ENCODE measurements around the gene KCNJ12. TPM values are rescaled to one million over a fixed set of nuclear protein-coding genes. Genes with fewer than 3 reads are reported as not detected.
"Not testable (repeated sequence)": the region's sequence is repeated elsewhere in the genome, so short reads cannot be mapped to it uniquely, and the experiment has no call there.

KCNJ12 gene
- 1 to 10 TPM in 1 of 2 donors, under 1 TPM in 1; 0.84 to 2.5 TPM for total RNA-seq
- long read RNA-seq, partial matches to known transcripts = 0 of 3 reads
- long read RNA-seq, other reads (novel, unspliced or antisense) = 3 of 3 reads

- ATAC-seq (peak; percentile 3), DNase-seq (peak in 1 of 2 donors; percentile 23)
- intact Hi-C loops (cut with DNase I, micrococcal nuclease) = no loop called here
Observed at GRCh38 chr17:21376081-21376758, at the start of gene KCNJ12. KCNJ12 (plus strand) TSS chr17:21376357; CDS start chr17:21415343, 38,986 bp downstream.

GRCh38 chr17:21327921-21328320 is 48.2 kb upstream of the KCNJ12 start:
- intact Hi-C loops (cut with DNase I, micrococcal nuclease); DNase-seq; ATAC-seq: not testable (repeated sequence)

GRCh38 chr17:21328778-21329177 is 47.4 kb upstream of the KCNJ12 start:
- ATAC-seq; intact Hi-C loops (cut with DNase I, micrococcal nuclease); DNase-seq: not testable (repeated sequence)

GRCh38 chr17:21330436-21331160 is 45.6 kb upstream of the KCNJ12 start:
- ATAC-seq = no peak
- intact Hi-C loops (cut with DNase I, micrococcal nuclease) = no loop called here
- DNase-seq = no peak

- intact Hi-C loops (cut with DNase I, micrococcal nuclease); ATAC-seq; DNase-seq: not testable (repeated sequence)
Observed at GRCh38 chr17:21336541-21337294, 39.4 kb upstream of the KCNJ12 start.

GRCh38 chr17:21337981-21338625 is 38.1 kb upstream of the KCNJ12 start:
- DNase-seq; intact Hi-C loops (cut with DNase I, micrococcal nuclease); ATAC-seq: not testable (repeated sequence)

GRCh38 chr17:21339011-21339410 is 37.1 kb upstream of the KCNJ12 start:
- DNase-seq (no peak), ATAC-seq (no peak)
- intact Hi-C loops (cut with DNase I, micrococcal nuclease) = no loop called here

- intact Hi-C loops (cut with DNase I, micrococcal nuclease); ATAC-seq; DNase-seq: not testable (repeated sequence)
Observed at GRCh38 chr17:21339571-21339970, 36.6 kb upstream of the KCNJ12 start.

GRCh38 chr17:21340407-21340806 is 35.8 kb upstream of the KCNJ12 start:
- ATAC-seq; DNase-seq; intact Hi-C loops (cut with DNase I, micrococcal nuclease): not testable (repeated sequence)

- DNase-seq; ATAC-seq; intact Hi-C loops (cut with DNase I, micrococcal nuclease): not testable (repeated sequence)
Observed at GRCh38 chr17:21341279-21341678, 34.9 kb upstream of the KCNJ12 start.

GRCh38 chr17:21341925-21342540 is 34.1 kb upstream of the KCNJ12 start:
- DNase-seq; ATAC-seq; intact Hi-C loops (cut with DNase I, micrococcal nuclease): not testable (repeated sequence)

GRCh38 chr17:21343061-21343949 is 32.9 kb upstream of the KCNJ12 start:
- intact Hi-C loops (cut with DNase I, micrococcal nuclease); DNase-seq; ATAC-seq: not testable (repeated sequence)

- ATAC-seq; intact Hi-C loops (cut with DNase I, micrococcal nuclease); DNase-seq: not testable (repeated sequence)
Observed at GRCh38 chr17:21344801-21345200, 31.4 kb upstream of the KCNJ12 start.

- ATAC-seq (no peak), DNase-seq (no peak)
- intact Hi-C loops (cut with DNase I, micrococcal nuclease) = no loop called here
Observed at GRCh38 chr17:21345236-21345635, 30.9 kb upstream of the KCNJ12 start.

GRCh38 chr17:21346107-21346506 is 30.1 kb upstream of the KCNJ12 start:
- intact Hi-C loops (cut with DNase I, micrococcal nuclease); DNase-seq; ATAC-seq: not testable (repeated sequence)

- peak; percentile 87 for ATAC-seq
- peak; percentile 65 to 66 for DNase-seq
- intact Hi-C loops (cut with DNase I, micrococcal nuclease) = not testable (repeated sequence)
Observed at GRCh38 chr17:21346651-21347250, 29.4 kb upstream of the KCNJ12 start.

- intact Hi-C loops (cut with DNase I, micrococcal nuclease); DNase-seq; ATAC-seq: not testable (repeated sequence)
Observed at GRCh38 chr17:21347660-21348059, 28.5 kb upstream of the KCNJ12 start.
